22Rv1 (cell line): ENCODE measurements around the gene DDX17.

Source experiments
- H3K27ac ChIP-seq: fragments of 450-650 bp; 2 replicates; pipeline ENCODE4 v1.5.1; 2017
- ZFX ChIP-seq: fragments of 450-650 bp; IDR thresholded peaks from 2 replicates; pipeline ENCODE4 v1.6.1; 2017; ENCODE audit warnings: antibody characterized with exemption, borderline replicate concordance
- TF ChIP-seq, protein P1 (sequence below): fragments of 450-650 bp; IDR thresholded peaks from 2 replicates; pipeline ENCODE4 v1.5.1; 2017; ENCODE audit warnings: mild to moderate bottlenecking

The DDX17 gene

GRCh38 chr22:38506118-38506962 is at the start of gene DDX17:
Gene DDX17, minus strand, starts transcription at chr22:38506311.
- TF ChIP-seq, protein P1, sequence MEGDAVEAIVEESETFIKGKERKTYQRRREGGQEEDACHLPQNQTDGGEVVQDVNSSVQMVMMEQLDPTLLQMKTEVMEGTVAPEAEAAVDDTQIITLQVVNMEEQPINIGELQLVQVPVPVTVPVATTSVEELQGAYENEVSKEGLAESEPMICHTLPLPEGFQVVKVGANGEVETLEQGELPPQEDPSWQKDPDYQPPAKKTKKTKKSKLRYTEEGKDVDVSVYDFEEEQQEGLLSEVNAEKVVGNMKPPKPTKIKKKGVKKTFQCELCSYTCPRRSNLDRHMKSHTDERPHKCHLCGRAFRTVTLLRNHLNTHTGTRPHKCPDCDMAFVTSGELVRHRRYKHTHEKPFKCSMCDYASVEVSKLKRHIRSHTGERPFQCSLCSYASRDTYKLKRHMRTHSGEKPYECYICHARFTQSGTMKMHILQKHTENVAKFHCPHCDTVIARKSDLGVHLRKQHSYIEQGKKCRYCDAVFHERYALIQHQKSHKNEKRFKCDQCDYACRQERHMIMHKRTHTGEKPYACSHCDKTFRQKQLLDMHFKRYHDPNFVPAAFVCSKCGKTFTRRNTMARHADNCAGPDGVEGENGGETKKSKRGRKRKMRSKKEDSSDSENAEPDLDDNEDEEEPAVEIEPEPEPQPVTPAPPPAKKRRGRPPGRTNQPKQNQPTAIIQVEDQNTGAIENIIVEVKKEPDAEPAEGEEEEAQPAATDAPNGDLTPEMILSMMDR, result no peak
- TF ChIP-seq ZFX, result no peak

DNA sequence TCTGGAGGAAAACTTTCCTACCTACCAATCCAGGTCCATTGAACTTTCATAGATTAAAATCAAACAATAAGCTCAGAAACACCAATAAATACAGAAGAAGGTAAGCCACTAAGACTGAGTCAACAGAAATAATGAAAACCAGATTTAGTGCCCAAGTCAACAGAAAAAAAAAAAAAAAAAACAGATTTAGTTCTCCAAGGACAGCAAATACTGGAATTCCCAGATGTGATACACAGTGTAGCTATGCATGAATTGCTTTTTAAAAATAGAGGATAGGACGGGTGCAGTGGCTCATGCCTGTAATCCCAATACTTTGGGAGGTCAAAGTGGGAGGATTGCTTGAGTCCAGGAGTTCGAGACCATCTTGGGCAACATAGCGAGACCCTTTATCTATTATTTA is 48.2 kb upstream of the DDX17 start:
- TF ChIP-seq, protein P1, result no peak
- no peak for TF ChIP-seq ZFX

More at GRCh38 chr22:38506118-38506962, at the start of gene DDX17:
- peak within 1 kb of the TSS; percentile 99 for H3K27ac ChIP-seq

DNA sequence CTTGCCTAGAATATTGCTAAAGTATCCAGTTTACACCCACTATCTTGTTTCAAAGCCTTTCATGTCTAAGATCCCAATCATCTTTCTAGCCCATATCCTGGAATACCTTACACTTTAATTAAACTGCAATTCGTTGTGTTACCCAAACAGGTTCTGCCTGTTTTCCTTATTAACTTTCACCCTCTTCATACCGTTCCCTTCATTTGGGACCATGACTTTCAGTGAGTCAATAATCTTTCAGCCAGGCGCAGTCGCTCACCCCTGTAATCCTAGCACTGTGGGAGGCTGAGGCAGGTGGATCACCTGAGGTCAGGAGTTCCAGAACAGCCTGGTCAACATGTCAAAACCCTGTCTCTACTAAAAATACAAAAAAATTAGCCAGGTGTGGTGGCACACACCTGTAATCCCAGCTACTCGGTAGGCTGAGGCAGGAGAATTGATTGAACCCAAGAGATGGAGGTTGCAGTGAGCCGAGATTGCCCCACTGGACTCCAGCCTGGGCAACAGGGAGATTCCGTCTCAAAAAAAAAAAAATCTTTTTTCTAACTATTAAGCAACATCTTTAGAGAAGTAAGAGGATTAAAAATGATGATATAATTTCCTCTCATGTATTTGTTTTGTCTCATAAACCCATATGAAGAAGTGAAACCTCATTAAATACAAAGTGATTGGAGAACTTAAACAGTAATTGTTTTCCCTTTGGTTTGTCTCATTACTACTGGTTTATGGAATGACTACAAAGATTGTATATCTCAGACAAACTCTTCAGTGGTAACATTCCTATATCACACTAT is 43.2 kb upstream of the DDX17 start:
- TF ChIP-seq, protein P1, result no peak
- no peak for TF ChIP-seq ZFX
- H3K27ac ChIP-seq, result no peak overlapping the region

More for the DNA sequence above, 48.2 kb upstream of the DDX17 start:
- no peak overlapping the region for H3K27ac ChIP-seq

DNA sequence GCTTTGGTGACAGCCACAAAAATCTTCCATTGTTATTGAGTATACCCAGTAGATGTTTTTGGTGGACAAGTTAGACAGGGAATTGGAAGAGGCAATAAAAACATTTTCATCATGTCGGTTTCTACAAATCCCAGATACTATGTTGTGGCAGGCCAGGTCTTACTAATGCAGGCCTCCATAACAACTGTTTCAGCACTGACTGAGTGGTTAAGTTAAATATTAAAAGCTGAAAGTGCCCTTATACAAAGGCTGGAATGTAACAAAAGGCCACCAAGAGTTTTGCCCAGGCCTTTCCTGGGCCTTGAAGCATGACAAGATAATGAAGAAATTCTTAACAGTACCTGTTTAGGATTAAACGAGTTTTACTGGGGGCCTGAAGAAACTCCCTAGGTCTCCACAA is 34.6 kb upstream of the DDX17 start:
- no peak for TF ChIP-seq ZFX
- TF ChIP-seq, protein P1, result no peak
- H3K27ac ChIP-seq, result no peak overlapping the region

DNA sequence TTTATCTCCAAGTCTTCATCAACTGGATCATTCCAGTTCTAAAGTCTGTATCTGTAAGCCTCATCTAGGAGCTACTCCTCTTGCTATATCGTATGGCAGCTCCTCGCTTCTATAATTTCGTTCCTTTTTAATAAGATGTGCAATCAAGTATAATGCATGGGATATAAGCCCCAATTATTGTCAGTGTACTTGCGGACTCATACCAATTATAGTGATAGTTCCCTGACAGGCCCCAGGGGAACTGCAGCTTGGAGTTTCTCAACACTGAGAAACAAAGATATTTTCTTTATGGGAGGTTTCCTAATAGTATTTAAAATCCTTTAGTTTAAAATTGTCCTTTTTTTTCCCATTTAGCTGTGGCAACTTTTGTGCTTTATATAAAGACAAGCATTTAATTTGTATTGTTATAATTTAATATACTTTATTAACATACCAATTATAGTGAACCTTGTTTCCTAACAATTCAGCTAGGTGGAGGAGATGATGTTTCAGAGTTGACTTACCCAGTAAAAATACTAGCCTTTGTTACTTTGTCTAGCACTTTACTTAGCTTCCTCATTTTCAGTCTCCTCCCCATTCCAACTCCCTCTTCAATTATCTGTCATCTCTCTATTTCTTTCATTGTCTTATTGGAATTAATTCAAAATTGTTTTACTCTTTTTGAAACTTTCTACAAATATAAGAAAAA is 25.3 kb upstream of the DDX17 start:
- H3K27ac ChIP-seq, result no peak overlapping the region
- no peak for TF ChIP-seq ZFX
- TF ChIP-seq, protein P1, result no peak

GRCh38 chr22:38524429-38524828 is 18.3 kb upstream of the DDX17 start:
- no peak for TF ChIP-seq ZFX
- TF ChIP-seq, protein P1, result no peak
- H3K27ac ChIP-seq, result no peak overlapping the region
